Measurements from ENCODE around the gene EBF3. TPM values are rescaled to one million over a fixed set of nuclear protein-coding genes. Genes with fewer than 3 reads are reported as not detected.

EBF3 gene
- total RNA-seq, 4 donors from 2014 or later = 2.5 to 4.9 (median 4.6) TPM

DNA sequence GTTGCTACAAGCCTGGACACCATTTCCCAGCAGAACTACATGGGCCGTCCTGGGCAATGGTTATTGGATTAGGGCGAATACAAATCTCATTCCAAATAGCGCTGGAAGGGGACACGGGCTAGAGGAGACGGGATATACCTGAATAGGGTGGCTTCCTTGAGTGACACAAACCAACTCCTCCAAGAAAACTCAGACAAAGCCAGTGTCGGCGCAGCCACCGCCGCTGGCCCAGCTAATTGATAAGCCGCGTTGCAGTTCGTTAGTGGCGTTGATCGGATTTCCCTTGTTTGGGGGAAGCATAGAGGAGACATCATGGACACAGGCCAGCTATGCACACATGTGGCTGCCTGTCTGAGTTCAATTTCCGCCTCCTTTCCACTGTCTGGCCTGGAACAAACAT, 55.7 kb downstream of the EBF3 start:
- Histone ChIP-seq H3K4me1 (no peaks in the 10 kb centered on the region), H3K27me3 (peaks cover 24% of the 10 kb centered on the region), H3K36me3 (no peaks in the 10 kb centered on the region), H3K9me3 (no peaks in the 10 kb centered on the region), H3K27ac (no peak overlapping the region), H3K4me3 (no peak overlapping the region)
- WGBS, 2 donors (ENCODE audit: low coverage in 1 of 2) = 95 to 100% methylated on average over 3 to 13 of the region's 15 CpGs
- TF ChIP-seq EP300 (IDR thresholded peaks at IDR 0.05) (no peak), POLR2AphosphoS5 (IDR thresholded peaks at IDR 0.05) (no peak), POLR2A (IDR thresholded peaks at IDR 0.05) (no peak)
- TF ChIP-seq, protein P1, sequence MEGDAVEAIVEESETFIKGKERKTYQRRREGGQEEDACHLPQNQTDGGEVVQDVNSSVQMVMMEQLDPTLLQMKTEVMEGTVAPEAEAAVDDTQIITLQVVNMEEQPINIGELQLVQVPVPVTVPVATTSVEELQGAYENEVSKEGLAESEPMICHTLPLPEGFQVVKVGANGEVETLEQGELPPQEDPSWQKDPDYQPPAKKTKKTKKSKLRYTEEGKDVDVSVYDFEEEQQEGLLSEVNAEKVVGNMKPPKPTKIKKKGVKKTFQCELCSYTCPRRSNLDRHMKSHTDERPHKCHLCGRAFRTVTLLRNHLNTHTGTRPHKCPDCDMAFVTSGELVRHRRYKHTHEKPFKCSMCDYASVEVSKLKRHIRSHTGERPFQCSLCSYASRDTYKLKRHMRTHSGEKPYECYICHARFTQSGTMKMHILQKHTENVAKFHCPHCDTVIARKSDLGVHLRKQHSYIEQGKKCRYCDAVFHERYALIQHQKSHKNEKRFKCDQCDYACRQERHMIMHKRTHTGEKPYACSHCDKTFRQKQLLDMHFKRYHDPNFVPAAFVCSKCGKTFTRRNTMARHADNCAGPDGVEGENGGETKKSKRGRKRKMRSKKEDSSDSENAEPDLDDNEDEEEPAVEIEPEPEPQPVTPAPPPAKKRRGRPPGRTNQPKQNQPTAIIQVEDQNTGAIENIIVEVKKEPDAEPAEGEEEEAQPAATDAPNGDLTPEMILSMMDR (IDR thresholded peaks at IDR 0.05) = no peak
- no peak for ATAC-seq

DNA sequence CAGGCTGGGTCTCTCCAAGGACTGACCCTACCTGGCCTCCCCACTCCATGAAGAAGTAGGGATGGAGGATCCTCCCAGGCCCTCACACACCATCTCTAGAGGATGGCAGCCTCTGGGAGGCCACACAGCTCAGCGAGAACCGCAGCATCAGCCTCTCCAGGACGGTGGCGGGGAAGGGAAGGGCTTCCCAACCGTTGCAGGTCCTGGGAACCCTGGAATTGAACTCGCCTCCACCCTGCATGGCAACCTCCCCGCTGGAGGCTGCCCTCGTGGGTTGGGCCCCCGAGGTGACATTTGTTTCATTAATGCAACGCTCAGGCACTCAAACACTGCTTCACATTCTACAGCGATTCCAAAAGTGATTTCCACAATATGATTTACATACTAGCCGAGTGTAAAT, 58.5 kb downstream of the EBF3 start:
- no peak overlapping the region for H3K4me3 ChIP-seq
- WGBS, 2 donors (ENCODE audit: low coverage in 1 of 2) = 67 to 91% methylated on average over 1 to 3 of the region's 12 CpGs
- H3K9me3 ChIP-seq = no peaks in the 10 kb centered on the region
- no peak for TF ChIP-seq POLR2A (IDR thresholded peaks at IDR 0.05)
- TF ChIP-seq POLR2AphosphoS5 (IDR thresholded peaks at IDR 0.05) = no peak
- TF ChIP-seq, protein P1 (IDR thresholded peaks at IDR 0.05) = no peak
- no peak for TF ChIP-seq EP300 (IDR thresholded peaks at IDR 0.05)
- peaks cover 53% of the 10 kb centered on the region for H3K27me3 ChIP-seq
- ATAC-seq = no peak
- H3K27ac ChIP-seq = no peak overlapping the region
- no peaks in the 10 kb centered on the region for H3K4me1 ChIP-seq
- H3K36me3 ChIP-seq = no peaks in the 10 kb centered on the region

DNA sequence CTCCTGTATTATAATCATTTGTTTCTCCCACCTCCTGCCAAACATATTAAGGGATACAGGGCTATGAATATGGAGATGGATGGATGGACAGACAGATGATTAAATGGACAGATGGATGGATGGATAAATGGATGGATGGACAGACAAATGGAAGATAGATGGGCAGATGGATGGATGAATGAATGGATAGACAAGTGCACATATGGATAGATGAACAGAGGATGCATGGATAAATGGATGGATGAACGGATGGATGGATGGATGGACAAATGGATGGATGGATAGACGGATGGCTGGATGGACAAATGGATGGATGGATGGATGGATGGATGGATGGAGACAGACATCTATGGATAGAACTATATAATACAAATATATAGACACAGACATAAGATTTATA, 59.8 kb downstream of the EBF3 start:
- WGBS, 2 donors (ENCODE audit: low coverage in 1 of 2) = 71 to 89% methylated on average over 1 to 2 of the region's 2 CpGs
- no peak for ATAC-seq

DNA sequence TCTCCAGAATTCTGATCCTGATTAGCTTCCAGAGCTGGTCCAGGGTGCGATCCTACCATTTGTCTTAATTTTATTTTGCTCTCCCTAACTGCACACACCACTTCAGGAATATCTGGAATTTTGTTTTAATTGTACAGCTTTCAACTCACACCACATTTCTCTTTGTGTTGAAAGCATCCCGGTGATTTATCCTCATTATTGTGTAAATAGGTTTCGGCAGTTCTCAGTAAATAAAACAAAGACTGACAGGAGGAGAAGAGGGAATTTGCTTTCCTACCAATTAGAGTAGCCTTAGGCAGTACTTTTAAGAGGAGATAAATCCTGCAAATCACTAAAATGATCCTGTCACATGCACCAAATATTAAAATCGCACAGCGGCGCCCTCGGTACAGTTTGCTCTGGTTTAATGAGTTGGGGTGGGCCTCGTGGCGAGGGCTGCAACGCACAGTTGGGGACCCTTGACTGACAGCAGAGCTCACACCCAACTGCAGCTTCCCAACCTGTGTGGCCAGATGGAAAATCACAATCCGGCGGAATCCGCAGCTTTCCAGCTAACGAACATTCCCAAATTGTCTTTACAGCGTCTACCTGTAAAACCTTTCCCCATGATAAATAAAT, 62.6 kb downstream of the EBF3 start:
- Histone ChIP-seq H3K36me3 (no peaks in the 10 kb centered on the region), H3K4me3 (no peak overlapping the region), H3K27ac (no peak overlapping the region), H3K27me3 (peaks cover 86% of the 10 kb centered on the region), H3K9me3 (no peaks in the 10 kb centered on the region), H3K4me1 (peaks cover 0 to 8% (median 0%) of the 10 kb centered on the region in 3 donors)
- TF ChIP-seq POLR2AphosphoS5 (IDR thresholded peaks at IDR 0.05) (no peak), POLR2A (IDR thresholded peaks at IDR 0.05) (no peak), EP300 (IDR thresholded peaks at IDR 0.05) (no peak)
- no peak for ATAC-seq
- 52 to 62% methylated on average over 7 to 12 of the region's 15 CpGs for WGBS, 2 donors (ENCODE audit: low coverage in 1 of 2)

More for the DNA sequence above, 59.8 kb downstream of the EBF3 start:
- Histone ChIP-seq H3K27ac (no peak overlapping the region), H3K4me1 (no peaks in the 10 kb centered on the region), H3K9me3 (no peaks in the 10 kb centered on the region), H3K36me3 (no peaks in the 10 kb centered on the region), H3K4me3 (no peak overlapping the region), H3K27me3 (peaks cover 65% of the 10 kb centered on the region)
- TF ChIP-seq, protein P1 (IDR thresholded peaks at IDR 0.05) = no peak
- TF ChIP-seq EP300 (IDR thresholded peaks at IDR 0.05) (no peak), POLR2AphosphoS5 (IDR thresholded peaks at IDR 0.05) (no peak), POLR2A (IDR thresholded peaks at IDR 0.05) (no peak)

DNA sequence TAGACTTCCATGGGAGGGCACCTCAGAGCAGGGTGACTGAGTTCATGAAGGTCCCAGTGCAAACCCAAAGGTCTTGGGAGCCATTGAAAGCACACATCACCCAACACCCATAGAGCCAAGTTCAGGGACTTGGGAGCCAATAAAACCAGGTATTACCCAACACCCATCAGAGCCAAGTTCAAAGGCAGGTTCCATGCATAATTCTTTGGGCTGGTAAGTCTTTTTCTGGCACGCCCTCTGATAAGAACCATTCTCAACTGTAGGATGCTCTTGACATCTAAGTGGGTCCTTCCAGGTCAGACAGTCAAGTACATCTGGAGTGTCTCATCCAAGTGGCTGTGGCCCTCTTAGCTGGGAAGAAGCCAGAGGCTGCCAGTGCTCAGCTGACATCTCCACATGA, 63.2 kb downstream of the EBF3 start:
- TF ChIP-seq POLR2AphosphoS5 (IDR thresholded peaks at IDR 0.05) (no peak), POLR2A (IDR thresholded peaks at IDR 0.05) (no peak), EP300 (IDR thresholded peaks at IDR 0.05) (no peak)
- TF ChIP-seq, protein P1 (IDR thresholded peaks at IDR 0.05) = no peak
- H3K4me3 ChIP-seq = no peak overlapping the region
- H3K27me3 ChIP-seq = peaks cover 91% of the 10 kb centered on the region
- H3K27ac ChIP-seq = no peak overlapping the region
- no peaks in the 10 kb centered on the region for H3K9me3 ChIP-seq
- H3K4me1 ChIP-seq = peaks cover 0 to 8% (median 0%) of the 10 kb centered on the region in 3 donors
- no peaks in the 10 kb centered on the region for H3K36me3 ChIP-seq
- WGBS, 2 donors (ENCODE audit: low coverage in 1 of 2) = 100% methylated on average over 1 of the region's 1 CpG; no CpG with 5 or more reads in 1 of the 2 donors
- ATAC-seq = no peak
